ENCODE data around the gene OCLN.

DNA sequence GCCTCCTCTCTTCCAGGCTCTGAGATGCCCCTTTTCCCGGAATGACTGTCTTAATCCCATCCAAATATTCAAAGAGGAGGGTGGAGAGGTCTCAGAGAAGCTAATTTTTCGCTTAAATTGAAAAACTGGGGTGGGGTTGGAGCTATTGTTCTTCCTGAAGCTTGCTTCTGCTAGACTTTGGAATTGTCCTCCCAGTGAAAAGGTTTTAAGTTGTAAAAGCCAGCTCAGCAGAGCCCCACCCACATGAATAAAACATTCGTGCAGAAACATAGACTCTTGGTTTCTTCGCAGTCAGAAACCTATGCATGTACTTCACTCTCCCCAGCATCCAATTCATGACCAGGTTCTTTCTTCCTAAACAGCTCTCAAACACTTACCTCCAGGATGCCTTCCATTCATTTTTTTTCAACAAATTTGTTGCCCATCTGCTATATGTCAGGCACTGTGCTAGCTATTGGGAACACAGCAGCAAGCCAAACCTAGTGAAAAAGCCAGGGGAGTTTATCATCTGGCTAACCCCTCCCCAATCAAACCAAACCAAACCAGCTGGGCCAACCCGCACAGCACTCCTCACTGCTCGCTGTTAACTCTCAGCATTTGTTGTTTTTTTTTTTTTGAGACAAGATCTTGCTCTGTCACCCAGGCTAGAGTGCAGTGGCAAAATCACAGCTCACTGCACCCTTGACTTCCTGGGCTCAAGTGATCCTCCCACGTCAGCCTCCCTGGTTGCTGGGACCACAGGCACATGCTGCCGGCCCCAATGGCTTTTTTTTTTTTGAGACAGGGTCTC is 37.9 kb upstream of the OCLN start:
- TF ChIP-seq, protein P1, sequence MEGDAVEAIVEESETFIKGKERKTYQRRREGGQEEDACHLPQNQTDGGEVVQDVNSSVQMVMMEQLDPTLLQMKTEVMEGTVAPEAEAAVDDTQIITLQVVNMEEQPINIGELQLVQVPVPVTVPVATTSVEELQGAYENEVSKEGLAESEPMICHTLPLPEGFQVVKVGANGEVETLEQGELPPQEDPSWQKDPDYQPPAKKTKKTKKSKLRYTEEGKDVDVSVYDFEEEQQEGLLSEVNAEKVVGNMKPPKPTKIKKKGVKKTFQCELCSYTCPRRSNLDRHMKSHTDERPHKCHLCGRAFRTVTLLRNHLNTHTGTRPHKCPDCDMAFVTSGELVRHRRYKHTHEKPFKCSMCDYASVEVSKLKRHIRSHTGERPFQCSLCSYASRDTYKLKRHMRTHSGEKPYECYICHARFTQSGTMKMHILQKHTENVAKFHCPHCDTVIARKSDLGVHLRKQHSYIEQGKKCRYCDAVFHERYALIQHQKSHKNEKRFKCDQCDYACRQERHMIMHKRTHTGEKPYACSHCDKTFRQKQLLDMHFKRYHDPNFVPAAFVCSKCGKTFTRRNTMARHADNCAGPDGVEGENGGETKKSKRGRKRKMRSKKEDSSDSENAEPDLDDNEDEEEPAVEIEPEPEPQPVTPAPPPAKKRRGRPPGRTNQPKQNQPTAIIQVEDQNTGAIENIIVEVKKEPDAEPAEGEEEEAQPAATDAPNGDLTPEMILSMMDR (conservative IDR thresholded peaks at IDR 0.05; ENCODE audit: low read depth, low read length): no peak
- TF ChIP-seq EZH2phosphoT487 (IDR thresholded peaks at IDR 0.05; ENCODE audit: borderline replicate concordance, low read length): no peak
- TF ChIP-seq EZH2 (IDR thresholded peaks at IDR 0.05; ENCODE audit: low read length, unreplicated experiment): no peak

Data from PC-3 (cell line).